GM21515 (cell line): Measurements from ENCODE around the gene ARSI.
A peak's percentile ranks its signal among the peaks of the same experiment; 100 is the strongest.

Source experiments
- ATAC-seq: cut with Tn5 transposase; IDR thresholded peaks from one replicate; pipeline ENCODE4 v1.9.1; 2021; ENCODE audit not compliant: unreplicated experiment

Gene ARSI

DNA sequence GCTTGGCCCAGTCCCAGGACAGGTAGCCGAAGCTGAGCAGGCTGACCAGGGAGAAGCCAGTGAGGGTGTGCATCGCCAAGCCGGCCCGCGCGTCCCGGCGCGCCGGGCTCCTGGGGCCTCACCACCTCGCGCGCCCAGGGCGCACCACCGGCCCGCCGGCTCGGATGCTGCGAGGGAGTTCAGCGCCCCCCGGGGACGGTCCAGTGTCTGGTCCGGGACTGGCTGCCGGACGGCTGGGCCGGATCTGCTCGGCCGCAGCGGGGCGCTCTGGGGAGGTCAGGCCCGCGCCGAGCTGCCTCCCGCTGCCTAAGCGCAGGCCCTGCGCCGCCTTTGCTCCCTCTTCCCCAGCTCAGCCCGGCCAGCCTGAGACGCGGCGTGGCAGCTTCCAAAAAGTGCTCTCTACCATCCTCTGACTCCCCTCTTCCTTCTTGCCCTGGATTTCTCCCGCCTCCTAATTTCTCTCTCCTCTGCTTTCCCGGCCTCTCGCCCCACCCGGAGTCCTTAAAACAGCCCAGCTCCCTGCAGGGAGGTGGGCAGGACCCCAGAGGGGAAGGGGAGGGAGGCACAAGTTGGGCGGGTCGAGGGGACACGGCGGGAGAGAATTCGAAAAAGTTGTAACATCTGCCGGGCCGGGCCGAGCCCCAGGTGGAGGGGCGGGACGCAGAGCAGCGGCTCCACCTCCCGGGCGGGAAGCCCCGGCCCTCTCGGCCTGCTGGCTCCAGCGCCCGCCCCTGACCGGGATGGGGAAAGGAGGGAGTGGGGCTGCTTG lies at the start of gene ARSI:
ARSI (minus strand) TSS at position 605 of the 769 bp plus-strand sequence; CDS start at position 73, 532 bp downstream.
- no peak for ATAC-seq

DNA sequence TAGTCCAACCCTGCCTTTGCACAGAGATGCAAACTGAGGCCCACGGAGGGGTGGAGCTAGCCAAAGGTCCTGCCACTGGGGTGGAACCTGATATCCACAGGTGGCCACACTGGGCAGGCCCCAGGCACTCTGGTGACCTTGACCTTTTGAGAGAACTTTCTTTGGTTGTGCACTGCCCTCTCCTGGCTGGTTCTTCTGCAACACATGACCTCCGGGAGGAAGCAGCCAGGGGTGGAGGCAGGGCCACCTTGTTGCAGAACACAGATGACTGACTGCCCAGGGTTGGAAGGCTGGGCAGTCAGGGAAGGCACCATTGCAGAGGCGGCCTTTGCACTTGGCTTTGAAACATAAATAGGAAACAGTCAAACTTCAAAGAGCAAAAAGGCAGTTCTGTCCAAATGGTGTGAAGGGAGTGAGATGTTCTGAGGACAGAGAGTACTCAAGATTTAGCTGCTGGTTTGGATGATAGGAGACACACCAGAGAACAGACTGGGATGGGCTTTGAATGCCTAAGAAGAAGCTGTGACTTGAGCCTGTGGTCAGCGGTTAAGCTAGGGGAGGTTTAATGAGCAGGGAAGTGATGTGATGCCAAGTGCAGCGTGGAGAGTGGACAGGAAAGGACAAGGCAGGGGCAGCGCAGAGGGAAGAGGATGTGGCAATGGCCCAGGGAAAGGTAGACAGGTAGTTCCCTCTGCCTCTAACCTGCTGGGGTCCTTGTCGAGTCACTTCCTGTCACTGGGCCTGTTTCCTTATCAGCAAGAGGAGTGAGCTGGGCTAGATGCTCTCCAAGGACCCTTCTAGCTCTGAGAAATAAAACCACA lies 48.0 kb upstream of the ARSI start:
- peak; percentile 80 for ATAC-seq

DNA sequence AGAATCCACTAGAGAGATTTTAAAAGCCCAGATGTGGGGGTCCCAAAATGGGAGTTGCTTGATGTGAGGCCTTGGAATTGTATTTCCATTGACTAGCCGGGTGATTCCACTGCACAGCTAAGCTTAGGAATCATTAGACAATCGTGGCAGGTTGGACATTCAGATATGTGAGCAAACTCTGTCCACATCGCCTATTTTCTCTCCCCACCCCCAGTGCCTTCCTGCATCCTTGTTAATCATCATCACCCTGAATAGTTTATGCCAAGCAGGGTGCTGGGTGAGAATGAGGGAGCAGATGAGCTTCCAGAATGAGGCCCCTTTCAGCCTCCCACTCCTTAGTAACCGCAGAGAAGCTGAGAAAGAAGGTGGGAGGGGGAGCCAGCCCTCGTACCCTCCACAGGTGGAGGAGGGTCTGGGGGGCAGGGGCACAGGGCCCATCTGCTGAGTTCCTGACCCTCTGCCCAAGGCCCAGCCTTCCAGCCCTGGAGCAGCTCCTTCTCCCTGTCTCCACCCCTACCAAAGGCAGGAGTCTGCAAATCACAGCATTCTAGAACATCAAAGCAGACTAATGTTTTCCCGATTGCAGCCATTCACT lies 47.1 kb upstream of the ARSI start:
- no peak for ATAC-seq

DNA sequence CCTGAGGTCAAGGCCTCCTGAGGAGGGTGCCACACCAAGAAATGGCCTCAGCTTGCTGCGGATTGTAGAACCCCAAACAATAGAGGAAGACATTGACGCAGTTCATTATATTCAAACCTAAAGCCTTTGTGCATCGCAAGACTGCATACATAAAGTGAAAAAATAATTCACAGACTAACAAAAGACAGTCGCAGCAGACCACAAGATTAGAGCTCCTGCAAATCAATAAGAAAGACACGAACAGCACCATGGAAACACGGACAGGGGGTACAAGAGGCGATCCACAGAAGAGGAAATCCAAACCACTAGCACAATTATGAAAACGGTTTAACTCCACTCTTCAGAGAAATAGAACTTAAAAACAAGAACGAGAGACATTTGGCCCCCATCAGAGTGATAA lies 44.7 kb upstream of the ARSI start:
- ATAC-seq = no peak

DNA sequence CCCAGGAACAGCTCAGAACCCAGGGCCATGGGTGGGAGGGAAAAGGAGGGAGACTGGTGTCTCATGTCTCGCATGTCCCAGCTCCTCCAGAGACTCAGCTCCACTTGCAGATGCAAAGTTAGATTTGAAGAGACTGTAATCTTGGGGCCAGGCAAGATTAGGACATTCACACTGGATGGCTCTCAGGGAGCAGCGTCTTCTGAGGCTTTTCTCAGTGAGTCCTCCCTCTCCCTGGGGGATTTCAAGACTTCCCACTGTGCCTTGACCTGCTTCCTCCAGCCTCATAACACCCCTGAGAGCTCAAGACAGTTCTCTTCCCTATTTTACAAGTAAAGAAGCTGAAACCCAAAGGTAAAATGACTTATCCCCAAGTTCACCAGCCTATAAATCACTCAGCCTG lies 44.3 kb upstream of the ARSI start:
- ATAC-seq = no peak

DNA sequence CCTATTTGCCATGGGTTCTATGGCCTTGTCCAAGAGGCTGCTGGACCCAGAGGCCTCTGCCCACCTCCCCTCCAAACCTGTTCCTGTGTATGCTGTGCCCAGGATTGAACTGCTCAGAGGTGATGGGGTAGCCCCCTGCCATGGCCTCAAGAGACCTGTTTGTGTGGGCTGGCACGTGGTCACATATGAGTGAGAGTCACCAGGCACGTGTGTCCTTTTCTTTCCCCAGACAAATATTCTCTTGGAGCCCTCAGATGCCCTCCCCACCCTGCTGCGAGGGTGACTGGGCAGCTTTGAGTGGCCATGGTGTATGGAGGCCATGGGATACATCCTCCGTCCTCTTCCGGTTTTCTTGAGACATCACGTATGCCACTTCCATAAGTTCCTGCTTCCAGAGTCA lies 43.9 kb upstream of the ARSI start:
- ATAC-seq = no peak

DNA sequence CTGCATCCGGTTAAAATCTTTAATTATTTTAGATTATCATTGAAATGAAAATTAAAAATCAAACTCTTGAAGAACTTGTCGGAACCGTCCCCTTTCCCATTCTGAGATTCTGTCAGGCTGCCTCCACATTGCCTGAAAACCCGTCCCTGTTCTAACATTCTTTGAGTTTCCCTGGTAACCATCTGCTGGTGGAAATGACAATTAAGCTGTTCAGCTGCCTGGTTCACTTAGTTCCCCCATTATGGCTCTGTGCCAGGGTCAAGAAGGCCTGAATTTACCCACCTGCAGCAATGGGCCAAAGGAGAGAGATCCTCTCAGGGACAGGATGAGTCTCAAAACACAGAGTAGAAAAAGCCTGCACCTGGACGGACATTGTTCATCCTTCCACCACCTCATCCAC lies 43.0 kb upstream of the ARSI start:
- no peak for ATAC-seq

DNA sequence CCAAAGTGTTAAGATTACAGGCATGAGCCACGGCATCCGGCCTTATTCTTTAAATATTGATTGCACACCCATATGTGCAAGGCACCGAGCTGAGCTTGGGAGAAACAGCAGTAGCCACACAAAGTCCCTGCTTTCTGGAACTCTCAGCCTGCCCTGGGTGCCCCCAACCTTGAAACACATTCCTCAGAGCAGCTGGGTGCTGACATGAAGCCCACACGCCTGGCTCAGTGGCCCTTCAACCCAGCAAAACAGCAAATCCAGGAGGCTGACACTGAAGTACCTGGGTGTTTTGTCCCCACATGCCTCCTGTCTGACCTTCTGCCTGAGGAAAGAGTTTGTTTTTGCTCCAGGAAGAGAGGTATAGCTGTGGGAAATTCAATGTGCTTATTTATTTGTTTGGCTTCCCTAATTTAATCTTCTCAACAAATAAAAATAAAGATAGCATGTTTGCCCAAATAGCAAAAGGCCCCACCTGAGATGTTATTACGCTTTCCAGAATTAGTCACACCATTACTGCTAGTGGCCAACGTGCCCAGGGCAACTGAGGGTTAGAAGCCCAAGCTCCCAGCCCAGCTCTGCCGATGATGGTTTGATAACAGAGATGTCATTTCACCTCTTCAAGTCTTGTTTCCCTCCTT lies 41.4 kb upstream of the ARSI start:
- ATAC-seq = no peak

DNA sequence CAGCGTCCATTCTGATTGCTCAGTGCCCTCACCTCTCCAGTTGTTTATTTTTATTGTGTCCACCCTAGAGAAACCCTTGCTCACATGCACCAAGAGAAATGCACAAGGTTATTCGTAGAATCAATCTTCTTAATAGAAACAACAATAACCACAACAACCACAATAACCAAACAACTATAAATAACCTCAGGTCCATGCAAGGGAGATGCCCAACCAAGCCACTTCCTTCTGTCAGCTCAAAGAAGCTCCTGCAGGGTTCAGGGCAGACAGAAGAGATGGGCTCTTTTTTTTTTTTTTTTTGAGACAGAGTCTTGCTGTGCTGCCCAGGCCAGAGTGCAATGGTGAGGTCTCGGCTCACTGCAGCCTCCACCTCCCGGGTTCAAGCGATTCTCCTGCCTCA lies 39.9 kb upstream of the ARSI start:
- no peak for ATAC-seq

DNA sequence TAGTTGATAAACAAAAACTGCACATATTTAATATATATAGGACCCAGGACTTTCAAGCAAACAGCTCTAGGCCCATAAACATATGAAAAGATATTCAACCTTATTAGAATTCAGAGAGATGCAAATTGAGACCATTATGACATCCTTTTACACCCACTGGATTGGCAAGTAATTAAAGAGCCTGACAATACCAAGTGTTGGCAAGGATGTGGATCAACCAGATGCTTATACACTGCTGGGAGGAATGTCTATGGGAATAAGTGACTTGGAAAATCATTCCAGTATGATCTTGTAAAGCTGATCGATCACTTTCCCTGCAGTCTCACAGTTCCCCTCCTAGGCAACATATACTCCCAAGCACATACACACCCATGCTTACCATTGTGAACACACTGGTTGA lies 39.3 kb upstream of the ARSI start:
- no peak for ATAC-seq

DNA sequence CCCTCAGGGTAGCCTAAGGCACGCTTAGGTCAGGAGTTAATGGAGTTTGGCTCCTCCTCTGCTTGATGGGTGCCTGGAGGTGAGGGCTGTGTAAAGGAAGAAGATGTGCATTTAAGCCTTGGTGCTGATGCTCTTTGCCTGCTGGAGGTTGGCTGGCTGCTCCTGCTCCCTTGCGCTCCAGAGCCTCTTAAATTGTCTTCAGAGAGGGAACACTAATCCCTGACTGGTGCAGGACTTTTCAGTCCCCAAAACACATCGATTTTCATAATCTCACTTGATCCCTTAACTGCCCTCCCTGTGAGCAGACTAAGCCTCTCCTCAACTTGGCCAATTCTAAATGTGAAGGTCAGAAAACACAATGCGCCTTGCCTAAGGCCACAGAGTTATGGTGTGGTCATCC lies 38.6 kb upstream of the ARSI start:
- no peak for ATAC-seq

DNA sequence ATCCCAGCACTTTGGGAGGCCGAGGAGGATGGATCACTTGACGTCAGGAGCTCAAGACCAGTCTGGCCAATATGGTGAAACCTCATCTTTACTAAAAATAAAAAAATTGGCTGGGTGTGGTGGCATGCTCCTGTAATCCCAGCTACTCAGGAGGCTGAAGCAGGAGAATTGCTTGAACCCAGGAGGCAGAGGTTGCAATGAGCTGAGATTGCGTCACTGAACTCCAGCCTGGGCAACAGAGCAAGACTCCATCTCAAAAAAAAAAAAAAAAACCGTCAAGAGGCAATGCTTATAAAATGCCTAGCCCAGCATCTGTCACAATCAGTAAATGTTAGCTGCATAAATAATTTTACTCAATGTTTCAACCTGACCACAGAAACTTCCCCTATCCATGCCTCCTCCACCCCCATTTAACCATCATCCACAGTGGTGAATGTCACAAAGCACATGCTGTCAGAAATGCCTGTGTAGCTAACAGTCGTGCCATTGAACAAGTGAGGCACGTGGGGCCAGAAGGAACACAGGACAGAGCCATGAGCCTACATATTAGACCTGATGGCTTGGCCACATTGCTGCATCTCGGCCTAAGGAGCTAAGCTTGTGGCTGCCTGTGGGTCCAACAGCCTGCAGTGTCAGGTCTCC lies 38.0 kb upstream of the ARSI start:
- no peak for ATAC-seq

DNA sequence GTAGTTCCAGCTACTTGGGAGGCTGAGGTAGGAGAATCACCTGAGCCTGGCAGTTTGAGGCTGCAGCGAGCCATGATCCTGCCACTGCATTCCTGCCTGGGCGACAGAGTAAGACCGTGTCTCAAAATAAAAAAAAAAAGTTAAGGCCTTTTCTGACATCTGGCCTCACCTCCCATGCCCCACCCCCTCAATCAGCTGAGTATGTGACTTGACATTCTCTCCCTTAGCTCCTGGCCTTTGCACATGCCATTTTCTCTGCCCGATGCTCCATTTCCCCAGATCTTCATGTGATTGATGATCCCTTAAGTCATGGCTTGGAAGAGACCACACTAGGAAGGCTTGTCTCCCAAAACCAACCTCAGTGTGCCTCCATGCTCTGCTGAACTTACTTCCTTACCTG lies 37.1 kb upstream of the ARSI start:
- no peak for ATAC-seq

DNA sequence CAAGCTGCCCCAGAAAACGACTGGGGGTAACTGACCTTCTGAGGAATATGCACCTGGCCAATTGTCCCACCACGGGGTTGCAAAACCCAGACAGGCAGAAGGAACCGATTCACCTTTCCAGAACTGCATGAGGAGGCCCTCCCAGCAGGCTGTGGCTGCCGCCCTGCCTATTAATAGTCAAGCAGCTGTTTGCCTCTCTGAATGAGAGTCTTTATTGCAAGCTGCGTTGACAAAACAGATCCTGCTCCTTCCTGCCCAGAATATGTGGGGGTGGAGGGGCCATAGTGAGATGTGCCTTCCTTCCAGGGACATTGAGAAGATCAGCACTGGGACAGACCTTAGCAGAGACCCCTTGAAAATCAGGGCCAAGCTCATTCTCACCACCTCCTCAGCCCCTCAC lies 36.5 kb upstream of the ARSI start:
- no peak for ATAC-seq

DNA sequence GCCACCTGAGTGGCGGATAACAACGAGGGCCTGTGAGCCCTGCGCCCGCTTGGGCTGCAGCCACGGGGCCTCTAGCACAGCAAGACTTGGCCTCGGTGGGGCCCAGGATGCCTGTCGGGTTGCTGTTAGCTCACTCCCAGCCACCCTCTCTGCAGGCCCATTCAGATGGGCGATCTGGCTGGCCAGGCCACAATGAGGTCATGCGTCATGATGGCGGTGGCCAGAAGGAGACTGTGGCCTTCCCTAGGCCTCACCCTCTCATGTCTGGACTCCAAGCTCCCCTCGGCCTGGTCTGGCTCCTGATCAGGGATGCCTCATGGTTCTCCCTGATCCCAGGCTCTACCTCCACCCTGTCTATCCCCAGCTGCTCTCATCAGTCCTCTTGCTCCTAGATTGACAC lies 35.8 kb upstream of the ARSI start:
- ATAC-seq = no peak

DNA sequence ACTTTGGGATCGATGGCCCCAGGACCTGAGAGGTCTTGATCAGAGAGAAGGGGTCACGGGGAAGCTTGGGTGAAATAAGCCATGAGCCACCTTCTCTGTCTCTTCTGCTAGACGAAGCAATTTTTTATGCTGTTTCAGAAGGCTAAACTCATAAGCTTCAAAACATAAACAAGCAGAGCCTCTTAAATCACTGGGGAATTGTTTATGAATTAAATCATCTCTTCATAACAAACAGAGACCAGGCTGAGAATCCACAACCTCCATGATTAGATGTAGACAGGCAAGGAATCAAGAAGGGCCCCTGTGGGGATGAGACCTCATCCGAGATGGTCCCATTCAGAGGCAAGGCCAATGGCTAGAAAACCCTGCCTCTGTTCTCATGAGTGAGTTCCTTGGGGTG lies 33.1 kb upstream of the ARSI start:
- ATAC-seq = no peak

DNA sequence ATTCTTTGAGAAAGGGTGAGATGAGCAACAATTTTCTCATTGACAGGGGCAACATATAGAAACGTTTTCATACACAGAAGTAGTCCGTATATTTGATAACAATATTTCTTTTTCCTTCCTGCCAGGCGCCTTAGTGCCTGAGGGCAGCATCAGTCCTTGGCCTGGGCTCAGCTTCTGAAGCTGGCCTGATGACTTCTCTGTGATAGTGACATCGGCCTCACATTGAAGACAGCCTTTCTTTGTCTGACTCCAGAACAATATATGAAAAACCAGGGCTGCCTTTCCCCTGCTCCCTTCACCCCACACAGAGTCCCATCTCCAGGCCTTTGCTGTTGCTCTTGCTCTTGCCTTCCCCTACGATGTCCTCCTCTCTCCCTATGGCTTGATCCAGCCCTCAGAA lies 30.7 kb upstream of the ARSI start:
- ATAC-seq = no peak

DNA sequence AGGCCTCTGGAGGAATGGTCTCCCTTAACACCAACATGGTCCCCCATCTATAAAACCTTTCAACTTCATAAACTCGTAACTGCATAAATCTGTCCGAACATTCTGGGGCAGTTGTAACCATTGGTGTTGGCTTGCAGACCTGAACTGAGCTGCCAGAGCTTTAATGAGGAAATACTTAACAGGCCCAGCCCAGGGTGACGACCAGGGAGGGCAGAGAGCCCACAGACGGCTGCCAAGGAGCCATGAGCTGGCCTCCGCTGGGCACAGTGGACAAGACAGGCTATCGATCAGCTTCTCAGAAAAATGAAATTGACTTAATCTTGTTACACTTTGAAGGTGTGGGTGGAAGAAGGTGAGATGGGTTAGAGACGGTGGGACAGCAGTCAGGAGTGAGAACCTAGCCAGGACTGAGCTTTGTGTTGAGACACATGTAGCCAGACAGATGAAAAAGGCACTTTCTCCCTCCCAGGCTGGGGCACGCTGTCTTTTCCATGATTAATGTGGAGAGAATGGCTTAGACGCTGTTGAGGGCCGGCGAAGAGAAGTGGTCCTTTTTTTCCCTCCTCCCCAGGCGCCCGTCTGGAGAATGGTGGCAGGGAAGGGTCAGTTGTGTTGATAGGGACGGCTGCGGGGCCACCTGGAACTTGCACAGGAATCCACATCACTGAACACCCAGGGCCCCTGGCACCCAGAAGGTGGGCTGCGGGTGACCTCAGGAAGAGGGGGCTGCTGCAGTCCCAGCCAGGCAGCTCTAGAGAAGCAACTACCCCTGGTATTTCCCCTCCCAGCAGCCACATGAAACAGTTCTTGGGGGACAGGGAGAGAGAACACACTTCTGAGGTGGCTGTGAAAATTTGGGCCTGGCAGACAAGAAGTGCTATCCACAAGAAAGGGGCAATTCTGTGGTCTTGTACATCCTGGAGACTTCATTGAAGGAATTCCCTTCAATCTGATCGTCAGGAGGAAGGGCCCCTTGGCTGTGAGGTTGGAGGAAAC lies 27.5 kb upstream of the ARSI start:
- no peak for ATAC-seq

DNA sequence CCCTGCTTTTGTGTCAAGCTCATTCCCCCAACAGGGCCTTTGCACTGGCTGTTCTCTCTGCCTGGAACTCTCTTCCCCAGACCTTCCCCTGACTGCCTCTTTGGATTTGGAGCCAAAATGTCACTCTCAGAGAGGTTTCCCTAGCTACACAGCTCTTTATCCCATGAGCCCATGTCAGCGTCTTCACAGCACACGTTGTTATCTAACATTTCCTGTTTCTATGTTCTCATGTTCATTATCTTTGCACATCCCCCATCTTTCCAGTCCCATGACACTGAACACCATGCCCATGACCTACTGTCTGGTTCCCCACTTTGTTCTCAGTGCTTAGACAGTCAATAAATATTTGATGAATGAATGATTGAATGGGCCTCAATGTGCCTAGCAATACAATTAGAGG lies 26.3 kb upstream of the ARSI start:
- ATAC-seq = no peak

DNA sequence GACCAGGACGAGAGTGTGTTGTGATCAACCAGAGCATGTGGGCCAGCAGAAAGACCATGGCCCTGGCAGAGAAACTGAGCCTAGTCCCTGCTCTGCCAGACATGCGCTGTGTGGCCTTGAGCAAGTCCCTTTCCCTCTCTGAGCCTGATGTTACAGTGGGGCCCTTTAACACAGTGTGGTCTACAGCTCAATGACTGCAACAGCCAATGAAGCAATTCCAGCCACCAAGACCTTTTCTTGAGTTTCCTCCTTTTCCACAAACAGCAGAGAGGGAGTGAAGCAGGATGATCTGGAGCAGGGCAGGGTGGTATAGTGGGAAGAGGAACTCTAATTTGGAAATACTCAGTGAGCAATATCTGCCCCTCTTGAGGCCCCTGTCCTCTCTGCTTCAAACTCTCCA lies 25.8 kb upstream of the ARSI start:
- ATAC-seq = no peak
